VCaP (cell line): Measurements from ENCODE around the gene ABL1.

Experiments
- H3K27ac ChIP-seq: fragments of 450-650 bp; 2 replicates; pipeline ENCODE4 v1.5.1; 2017
- TF ChIP-seq, protein P1 (sequence below): fragments of 450-650 bp; conservative IDR thresholded peaks from 2 replicates; pipeline ENCODE4 v1.5.1; 2017; ENCODE audit warnings: mild to moderate bottlenecking, moderate library complexity

The ABL1 gene

DNA sequence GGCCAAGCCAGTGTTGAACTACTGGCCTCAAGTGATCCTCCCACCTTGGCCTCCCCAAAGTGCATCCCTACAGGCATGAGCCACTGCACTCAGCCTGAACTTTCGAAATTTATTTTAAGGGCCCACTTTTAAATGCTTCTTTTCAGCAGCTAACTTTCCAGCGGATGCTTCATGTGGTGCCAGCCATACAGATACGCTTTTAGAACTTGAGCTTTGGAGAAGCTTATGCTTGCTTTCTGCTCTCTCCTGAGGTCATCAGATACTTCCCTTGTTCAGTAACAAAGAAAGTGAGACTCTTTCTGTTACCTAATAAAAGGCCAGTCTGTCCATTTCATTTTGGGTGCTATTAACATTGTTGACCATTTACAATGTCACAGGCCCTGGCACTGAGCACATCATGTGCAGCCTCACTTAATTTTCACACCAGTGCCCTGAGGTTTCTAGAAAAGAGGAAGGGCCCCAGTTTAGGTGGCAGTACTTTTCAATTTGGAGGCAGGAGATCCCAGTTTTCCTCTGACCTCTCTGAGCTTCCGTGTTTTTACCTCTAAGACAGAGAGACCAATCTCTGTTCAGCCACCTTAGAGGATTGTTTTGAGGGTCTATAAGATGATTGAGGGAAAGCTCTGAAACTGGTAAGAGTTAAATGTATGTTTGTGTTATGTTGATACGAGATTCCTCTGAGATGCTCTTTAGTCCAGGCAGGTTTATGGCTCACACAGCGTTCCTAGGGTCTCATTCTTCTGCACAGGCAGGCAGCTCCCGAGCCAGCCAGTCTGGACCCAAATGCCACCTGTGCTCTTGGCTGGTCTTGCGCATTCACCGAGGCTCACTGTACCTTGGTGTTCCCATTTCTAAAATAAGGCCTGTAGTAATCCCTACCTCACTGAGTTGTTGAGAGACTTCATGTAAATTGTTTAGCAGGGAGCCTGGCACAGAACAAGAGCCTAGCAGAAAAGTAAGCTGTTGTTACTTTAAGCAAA lies 4.4 kb downstream of the ABL1 start:
- H3K27ac ChIP-seq = peak overlapping the region; percentile 12; the same call in 1 of the 2 replicates
- TF ChIP-seq, protein P1, sequence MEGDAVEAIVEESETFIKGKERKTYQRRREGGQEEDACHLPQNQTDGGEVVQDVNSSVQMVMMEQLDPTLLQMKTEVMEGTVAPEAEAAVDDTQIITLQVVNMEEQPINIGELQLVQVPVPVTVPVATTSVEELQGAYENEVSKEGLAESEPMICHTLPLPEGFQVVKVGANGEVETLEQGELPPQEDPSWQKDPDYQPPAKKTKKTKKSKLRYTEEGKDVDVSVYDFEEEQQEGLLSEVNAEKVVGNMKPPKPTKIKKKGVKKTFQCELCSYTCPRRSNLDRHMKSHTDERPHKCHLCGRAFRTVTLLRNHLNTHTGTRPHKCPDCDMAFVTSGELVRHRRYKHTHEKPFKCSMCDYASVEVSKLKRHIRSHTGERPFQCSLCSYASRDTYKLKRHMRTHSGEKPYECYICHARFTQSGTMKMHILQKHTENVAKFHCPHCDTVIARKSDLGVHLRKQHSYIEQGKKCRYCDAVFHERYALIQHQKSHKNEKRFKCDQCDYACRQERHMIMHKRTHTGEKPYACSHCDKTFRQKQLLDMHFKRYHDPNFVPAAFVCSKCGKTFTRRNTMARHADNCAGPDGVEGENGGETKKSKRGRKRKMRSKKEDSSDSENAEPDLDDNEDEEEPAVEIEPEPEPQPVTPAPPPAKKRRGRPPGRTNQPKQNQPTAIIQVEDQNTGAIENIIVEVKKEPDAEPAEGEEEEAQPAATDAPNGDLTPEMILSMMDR = no peak

DNA sequence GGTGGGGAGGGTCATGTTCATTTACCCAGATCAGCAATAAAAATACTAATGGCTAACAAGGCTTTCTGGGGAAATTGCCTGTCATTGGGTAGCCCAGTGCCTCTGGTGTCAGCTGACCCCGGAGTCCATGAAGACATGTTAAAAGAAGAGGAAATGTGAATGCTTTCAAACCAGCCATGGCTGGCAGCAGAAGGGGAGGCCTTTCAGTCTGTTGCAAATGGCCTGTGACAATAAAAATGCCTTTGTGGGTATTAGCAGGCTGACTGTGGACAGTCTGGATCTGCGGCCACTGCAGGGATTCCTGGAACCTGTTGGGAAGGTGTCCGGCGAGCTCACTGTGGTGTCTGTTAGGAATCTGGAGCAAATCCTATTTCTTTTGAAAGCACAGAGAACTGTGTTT lies 7.5 kb downstream of the ABL1 start:
- TF ChIP-seq, protein P1 = no peak
- H3K27ac ChIP-seq = peak overlapping the region; percentile 22; the same call in 1 of the 2 replicates

DNA sequence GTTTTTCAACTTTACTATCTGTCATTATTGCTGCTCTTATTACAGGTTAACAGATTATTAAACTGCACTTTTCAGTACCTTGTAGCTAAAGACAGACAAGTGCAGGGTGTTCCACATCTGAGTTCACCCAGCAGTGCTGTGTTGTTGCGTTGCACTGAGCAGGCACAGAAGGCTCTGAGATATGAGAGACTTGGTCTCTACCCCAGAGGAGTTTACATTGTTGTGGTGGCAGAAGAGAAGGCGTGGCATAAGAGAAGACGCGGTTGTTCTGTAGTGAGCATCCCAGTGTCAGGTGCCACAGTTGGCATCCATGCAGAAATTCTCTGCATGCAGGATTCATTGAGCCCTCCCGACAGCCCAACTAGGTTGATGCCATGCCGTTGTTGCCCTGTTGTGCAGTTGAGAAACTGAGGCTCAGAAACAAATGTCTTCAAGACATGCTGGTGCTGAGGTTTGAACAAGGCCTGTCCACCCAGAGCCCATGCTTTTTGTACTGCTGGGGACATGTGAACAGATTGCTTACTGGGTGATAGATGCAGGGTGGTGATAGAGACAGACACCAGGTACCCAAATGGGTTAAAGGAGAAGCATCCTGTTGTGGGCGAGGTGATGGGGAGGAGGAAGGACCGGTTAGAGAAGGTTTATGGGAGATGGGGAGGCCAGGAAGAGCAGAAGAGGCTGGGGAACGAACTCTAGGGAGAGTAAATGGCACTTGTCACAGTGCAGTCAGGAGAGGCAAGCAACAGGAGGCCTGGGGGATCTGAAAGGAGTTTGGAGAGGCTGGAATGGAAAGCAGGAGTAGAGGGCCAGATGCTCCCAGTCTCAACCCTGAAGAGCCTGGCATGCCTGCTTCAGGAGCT lies 8.2 kb downstream of the ABL1 start:
- TF ChIP-seq, protein P1 = no peak
- peak overlapping the region; percentile 22; the same call in 1 of the 2 replicates for H3K27ac ChIP-seq

DNA sequence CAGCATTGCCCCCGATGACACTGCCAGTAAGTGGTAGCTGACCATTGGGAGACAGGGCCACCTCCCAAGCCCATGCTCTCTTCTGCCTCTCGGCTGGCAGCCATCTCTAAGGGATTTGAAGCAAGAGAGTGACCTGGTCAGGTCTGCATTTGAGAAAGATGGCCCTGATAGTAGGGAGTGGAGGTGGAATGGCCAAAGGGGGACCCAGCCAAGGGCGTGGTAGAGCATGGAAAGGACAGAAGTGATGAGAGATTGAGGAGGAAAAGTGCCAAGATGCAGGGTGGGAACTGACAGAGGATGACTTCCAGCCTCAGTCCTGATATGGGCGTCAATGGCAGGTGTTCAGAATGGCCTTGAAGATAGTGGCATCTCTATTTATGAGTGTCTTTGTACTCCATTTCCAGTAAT lies 9.0 kb downstream of the ABL1 start:
- TF ChIP-seq, protein P1 = no peak
- no peak overlapping the region for H3K27ac ChIP-seq

DNA sequence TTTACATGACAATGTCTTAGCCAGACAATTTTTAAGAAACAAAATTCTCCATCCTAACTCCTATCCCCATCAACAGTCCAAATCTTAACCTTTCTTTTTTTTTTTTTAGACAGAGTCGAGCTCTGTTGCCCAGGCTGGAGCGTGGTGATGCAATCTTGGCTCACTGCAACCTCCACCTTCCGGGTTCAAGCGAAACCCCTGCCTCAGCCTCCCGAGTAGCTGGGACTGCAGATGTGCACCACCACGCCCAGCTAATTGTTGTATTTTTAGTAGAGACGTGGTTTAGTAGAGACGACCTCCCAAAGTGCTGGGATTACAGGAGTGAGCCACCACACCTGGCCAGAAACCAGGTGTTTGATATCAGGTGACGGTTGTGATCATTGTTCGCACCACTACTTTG lies 10.2 kb downstream of the ABL1 start:
- no peak overlapping the region for H3K27ac ChIP-seq
- TF ChIP-seq, protein P1 = no peak

DNA sequence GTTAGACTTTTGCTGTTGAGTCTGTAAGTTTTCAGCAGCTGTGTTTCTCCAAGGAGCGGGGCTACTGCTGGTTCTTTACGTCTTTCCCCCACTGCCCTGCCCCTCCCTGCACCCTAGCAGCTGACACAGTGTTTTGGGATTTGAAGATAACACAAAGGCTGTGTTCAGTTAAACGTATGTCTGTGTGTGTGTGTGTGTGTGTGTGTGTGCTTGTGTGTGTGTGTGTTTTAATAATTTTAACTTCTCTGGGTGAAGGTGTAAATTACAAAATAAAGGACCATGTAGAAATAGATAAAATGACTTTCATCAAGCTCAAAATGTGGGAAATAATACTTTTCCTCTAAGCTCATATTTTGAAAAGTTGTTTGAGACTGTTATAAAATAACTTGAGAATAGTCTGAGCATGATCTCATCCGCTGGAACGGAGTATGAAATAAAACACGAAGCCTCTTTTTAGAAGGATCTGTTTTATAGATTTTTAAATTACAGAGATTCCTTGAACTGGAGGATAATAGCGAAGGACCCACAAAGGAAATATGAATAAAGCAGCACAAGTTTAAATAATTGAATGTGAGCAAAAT lies 10.9 kb downstream of the ABL1 start:
- H3K27ac ChIP-seq = no peak overlapping the region
- TF ChIP-seq, protein P1 = no peak
